Karpas-422 (cell line): ENCODE data around the gene FADS1. TPM values are rescaled to one million over a fixed set of nuclear protein-coding genes. Genes with fewer than 3 reads are reported as not detected.

Source experiments
- DNase-seq: peaks from one replicate; pipeline ENCODE4 v3.0.0-alpha.2; 2015
- H2AFZ ChIP-seq: fragments of 200-600 bp; sonication (generic); 2 replicates; pipeline ENCODE4 v1.6.1; 2014; ENCODE audit warnings: antibody characterized with exemption, low read length, mixed read lengths
- H3K27ac ChIP-seq: fragments of 200-600 bp; sonication (generic); 2 replicates; pipeline ENCODE4 v1.5.1; 2014; ENCODE audit warnings: mild to moderate bottlenecking, low read length, moderate library complexity
- H3K27me3 ChIP-seq: fragments of 200-600 bp; sonication (generic); 2 replicates; pipeline ENCODE4 v1.6.1; 2014; ENCODE audit warnings: low read length, mixed read lengths
- H3K36me3 ChIP-seq: fragments of 200-600 bp; sonication (generic); 2 replicates; pipeline ENCODE4 v1.6.1; 2014; ENCODE audit warnings: low read length, mixed read lengths; ENCODE audit not compliant: insufficient read depth
- H3K4me1 ChIP-seq: fragments of 200-600 bp; sonication (generic); 2 replicates; pipeline ENCODE4 v1.6.1; 2014; ENCODE audit warnings: mild to moderate bottlenecking, low read length, mixed read lengths
- H3K4me2 ChIP-seq: fragments of 200-600 bp; sonication (generic); 2 replicates; pipeline ENCODE4 v1.6.1; 2014; ENCODE audit warnings: low read length, low read depth, mild to moderate bottlenecking; ENCODE audit not compliant: poor library complexity, severe bottlenecking
- H3K4me3 ChIP-seq: fragments of 200-600 bp; sonication (generic); 2 replicates; pipeline ENCODE4 v1.5.1; 2014; ENCODE audit warnings: mild to moderate bottlenecking, antibody characterized with exemption, low read length, mixed read lengths
- H3K79me2 ChIP-seq: fragments of 200-600 bp; sonication (generic); 2 replicates; pipeline ENCODE4 v1.6.1; 2014; ENCODE audit warnings: mild to moderate bottlenecking, low read length, mixed read lengths
- H3K9ac ChIP-seq: fragments of 200-600 bp; sonication (generic); 2 replicates; pipeline ENCODE4 v1.6.0; 2014; ENCODE audit warnings: low read length
- H3K9me2 ChIP-seq: fragments of 200-600 bp; sonication (generic), shearing (Covaris generic); replicated peaks from 2 replicates; pipeline ENCODE4 v1.6.0; 2014; ENCODE audit warnings: mild to moderate bottlenecking, low read length, moderate library complexity; ENCODE audit not compliant: insufficient read depth
- H3K9me3 ChIP-seq: fragments of 300-700, 200-600 bp; sonication (generic); 2 replicates; pipeline ENCODE4 v1.6.1; 2014; ENCODE audit warnings: low read length, mixed read lengths
- H4K20me1 ChIP-seq: fragments of 200-600 bp; sonication (generic); 2 replicates; pipeline ENCODE4 v1.6.1; 2014; ENCODE audit warnings: mild to moderate bottlenecking, antibody characterized with exemption, low read length, low read depth; ENCODE audit not compliant: insufficient read depth
- total RNA-seq: library from RNA; depleted of rRNA; stranded (reverse); fragments of >200 nt; shearing (Covaris generic); gene quantifications from 2 replicates; pipeline ENCODE4 v1.2.3, GENCODE V29; 2014; ENCODE audit warnings: low replicate concordance

Gene FADS1
- total RNA-seq, 1 experiment from 2014 or later, result 80.3 TPM

DNA sequence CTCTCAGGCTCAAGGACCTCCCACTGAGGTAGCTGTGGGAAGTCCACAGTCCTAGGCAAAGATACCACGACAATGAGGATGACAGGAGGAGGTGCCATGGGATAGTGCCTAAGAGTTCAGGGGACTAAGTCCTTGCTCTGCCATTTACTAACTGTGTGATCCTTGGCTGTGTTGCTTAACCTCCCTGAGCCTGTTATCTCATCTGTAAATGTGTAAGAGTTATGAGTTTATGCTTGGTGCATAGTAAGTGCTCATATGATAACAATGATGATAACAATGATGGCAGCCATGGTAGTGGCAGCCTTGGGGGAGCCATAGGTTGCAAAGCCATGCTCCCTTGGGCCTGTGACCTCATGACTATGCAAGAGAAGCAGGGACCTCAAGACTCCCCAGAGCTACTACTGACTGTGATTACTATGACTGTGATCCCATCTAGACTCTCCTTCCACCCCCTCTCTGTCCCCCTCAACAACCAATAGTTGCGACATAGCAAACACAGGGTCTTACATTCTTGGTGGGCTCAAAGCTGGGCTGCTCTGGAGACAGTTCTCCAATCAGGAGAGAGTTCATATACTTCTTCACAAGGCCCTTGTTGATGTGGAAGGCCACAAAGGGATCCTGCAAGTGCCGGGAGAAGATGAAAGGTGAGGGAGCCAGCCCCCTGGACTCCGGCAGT, 3.9 kb downstream of the FADS1 start:
- Histone ChIP-seq H3K27me3 (no peaks in the 10 kb centered on the region), H2AFZ (no peak overlapping the region), H3K36me3 (peaks cover 18% of the 10 kb centered on the region), H3K27ac (no peak overlapping the region), H3K9me2 (no peaks in the 10 kb centered on the region), H3K4me2 (no peak overlapping the region), H3K9ac (no peak overlapping the region), H3K4me3 (no peak overlapping the region), H3K4me1 (peaks cover 23% of the 10 kb centered on the region), H3K9me3 (no peaks in the 10 kb centered on the region), H3K79me2 (peaks cover 11% of the 10 kb centered on the region; the same call in 1 of the 2 replicates), H4K20me1 (no peaks in the 10 kb centered on the region)
- DNase-seq, result no peak

DNA sequence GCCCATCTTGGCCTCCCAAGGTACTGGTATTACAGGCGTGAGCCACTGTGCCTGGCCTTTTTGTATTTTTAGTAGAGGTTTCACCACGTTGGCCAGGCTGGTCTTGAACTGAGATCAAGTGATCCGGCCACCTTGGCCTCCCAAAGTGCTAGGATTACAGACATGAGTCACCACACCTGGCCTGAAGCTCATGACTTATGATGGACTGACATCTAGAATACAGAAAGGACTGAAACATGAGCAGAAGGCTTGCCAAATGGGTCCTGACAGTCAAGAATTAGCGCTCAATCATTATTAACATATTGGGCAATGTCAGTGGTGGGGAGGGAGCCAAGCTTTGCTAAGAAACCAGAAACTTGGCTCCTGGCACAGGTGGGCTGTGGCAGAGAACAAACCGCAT, 5.0 kb downstream of the FADS1 start:
- H2AFZ ChIP-seq, result no peak overlapping the region
- H3K9ac ChIP-seq, result no peak overlapping the region
- no peaks in the 10 kb centered on the region for H4K20me1 ChIP-seq
- H3K36me3 ChIP-seq, result peaks cover 18% of the 10 kb centered on the region
- no peak for DNase-seq
- H3K9me2 ChIP-seq, result no peaks in the 10 kb centered on the region
- H3K4me3 ChIP-seq, result no peak overlapping the region
- peaks cover 15% of the 10 kb centered on the region for H3K4me1 ChIP-seq
- no peak overlapping the region for H3K27ac ChIP-seq
- H3K4me2 ChIP-seq, result no peak overlapping the region
- peaks cover 11% of the 10 kb centered on the region; the same call in 1 of the 2 replicates for H3K79me2 ChIP-seq
- H3K9me3 ChIP-seq, result no peaks in the 10 kb centered on the region
- H3K27me3 ChIP-seq, result no peaks in the 10 kb centered on the region

GRCh38 chr11:61810671-61811175, 6.1 kb downstream of the FADS1 start:
- no peaks in the 10 kb centered on the region for H3K9me3 ChIP-seq
- peaks cover 5% of the 10 kb centered on the region; the same call in 1 of the 2 replicates for H3K4me1 ChIP-seq
- H3K79me2 ChIP-seq, result peaks cover 9% of the 10 kb centered on the region; the same call in 1 of the 2 replicates
- H3K4me2 ChIP-seq, result no peak overlapping the region
- no peak overlapping the region for H3K27ac ChIP-seq
- H4K20me1 ChIP-seq, result no peaks in the 10 kb centered on the region
- no peak overlapping the region for H3K4me3 ChIP-seq
- H2AFZ ChIP-seq, result no peak overlapping the region
- no peaks in the 10 kb centered on the region for H3K27me3 ChIP-seq
- H3K9me2 ChIP-seq, result no peaks in the 10 kb centered on the region
- peaks cover 18% of the 10 kb centered on the region for H3K36me3 ChIP-seq
- H3K9ac ChIP-seq, result no peak overlapping the region
- no peak for DNase-seq

DNA sequence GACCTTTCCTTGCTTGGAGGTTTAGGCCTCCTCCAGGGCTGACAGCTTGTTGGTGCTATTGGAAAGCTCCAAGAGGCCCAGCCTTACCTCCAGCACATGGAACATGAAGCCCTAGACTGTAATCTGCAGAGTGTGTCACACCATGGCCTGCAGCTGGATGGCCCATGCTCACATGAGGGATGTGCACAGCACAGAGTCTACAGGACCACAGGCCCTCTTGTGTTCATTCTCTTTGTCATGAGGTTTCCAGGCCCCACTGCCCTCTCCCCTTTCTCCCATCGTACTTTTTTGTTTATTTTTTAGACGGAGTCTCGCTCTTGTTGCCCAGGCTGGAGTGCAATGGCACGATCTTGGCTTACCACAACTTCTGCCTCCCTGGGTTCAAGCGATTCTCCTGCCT, 10.0 kb downstream of the FADS1 start:
- Histone ChIP-seq H3K79me2 (no peaks in the 10 kb centered on the region), H3K9ac (no peak overlapping the region), H3K27me3 (no peaks in the 10 kb centered on the region), H4K20me1 (0 out of 2 replicates have a peak, but pooled peaks cover 4% of the 10 kb centered on the region), H3K36me3 (peaks cover 8% of the 10 kb centered on the region; the same call in 1 of the 2 replicates), H3K9me3 (no peaks in the 10 kb centered on the region), H3K4me3 (no peak overlapping the region), H3K27ac (no peak overlapping the region), H3K4me2 (no peak overlapping the region), H3K9me2 (no peaks in the 10 kb centered on the region), H3K4me1 (no peaks in the 10 kb centered on the region), H2AFZ (no peak overlapping the region)
- no peak for DNase-seq

- H4K20me1 ChIP-seq, result 0 out of 2 replicates have a peak, but pooled peaks cover 4% of the 10 kb centered on the region
- H2AFZ ChIP-seq, result no peak overlapping the region
- H3K4me3 ChIP-seq, result no peak overlapping the region
- no peak overlapping the region for H3K27ac ChIP-seq
- no peak overlapping the region for H3K4me2 ChIP-seq
- no peak for DNase-seq
- no peaks in the 10 kb centered on the region for H3K27me3 ChIP-seq
- peaks cover 4% of the 10 kb centered on the region; the same call in 1 of the 2 replicates for H3K4me1 ChIP-seq
- no peaks in the 10 kb centered on the region for H3K9me2 ChIP-seq
- peaks cover 14% of the 10 kb centered on the region; the same call in 1 of the 2 replicates for H3K36me3 ChIP-seq
- H3K79me2 ChIP-seq, result no peaks in the 10 kb centered on the region
- H3K9me3 ChIP-seq, result no peaks in the 10 kb centered on the region
- no peak overlapping the region for H3K9ac ChIP-seq
These were observed 11.7 kb downstream of the FADS1 start for GRCh38 chr11:61805146-61805545.

DNA sequence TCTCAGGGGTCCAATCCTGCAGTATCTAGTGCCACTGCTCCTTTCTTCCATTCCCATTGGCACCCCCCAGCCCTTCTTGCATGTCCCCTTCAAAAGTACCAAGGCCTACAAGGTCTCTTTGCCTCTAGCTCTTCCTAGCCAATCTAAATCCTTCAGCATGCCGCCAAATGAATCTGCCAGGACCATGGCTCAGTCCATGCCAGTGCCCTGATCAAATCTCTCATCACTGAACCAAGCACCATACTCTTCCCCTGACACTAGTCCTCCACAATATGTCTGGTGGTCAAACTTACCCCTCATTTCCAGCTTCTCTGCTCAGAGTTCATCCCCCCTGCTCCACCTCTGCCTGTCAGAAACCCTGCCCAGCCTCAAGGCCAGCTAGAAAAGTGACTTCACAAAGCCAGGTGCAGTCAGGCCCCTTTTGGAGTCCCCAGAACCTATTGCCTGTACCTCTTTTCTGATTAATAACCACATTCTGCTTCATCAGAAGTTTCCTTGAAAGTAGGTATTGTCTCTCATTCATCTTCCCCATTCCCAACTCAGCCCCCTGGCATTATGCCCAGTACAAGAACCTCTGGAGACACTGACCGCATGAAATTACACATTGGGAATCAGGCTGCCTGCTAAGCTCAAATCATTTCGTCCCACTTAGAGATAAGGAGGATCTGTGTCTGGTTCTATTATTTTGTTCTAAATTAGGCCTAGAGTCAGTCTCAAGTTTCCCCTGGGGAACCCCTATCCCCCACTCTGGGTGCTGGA, 12.7 kb downstream of the FADS1 start:
- no peaks in the 10 kb centered on the region for H3K27me3 ChIP-seq
- no peaks in the 10 kb centered on the region for H3K9me2 ChIP-seq
- H3K79me2 ChIP-seq, result no peaks in the 10 kb centered on the region; the same call in 1 of the 2 replicates
- no peak overlapping the region for H3K27ac ChIP-seq
- H3K4me2 ChIP-seq, result no peak overlapping the region
- peaks cover 4% of the 10 kb centered on the region; the same call in 1 of the 2 replicates for H3K4me1 ChIP-seq
- DNase-seq, result no peak
- peaks cover 6% of the 10 kb centered on the region; the same call in 1 of the 2 replicates for H3K36me3 ChIP-seq
- no peak overlapping the region for H3K4me3 ChIP-seq
- 0 out of 2 replicates have a peak, but pooled peaks cover 4% of the 10 kb centered on the region for H4K20me1 ChIP-seq
- no peak overlapping the region for H3K9ac ChIP-seq
- no peaks in the 10 kb centered on the region for H3K9me3 ChIP-seq
- H2AFZ ChIP-seq, result no peak overlapping the region

DNA sequence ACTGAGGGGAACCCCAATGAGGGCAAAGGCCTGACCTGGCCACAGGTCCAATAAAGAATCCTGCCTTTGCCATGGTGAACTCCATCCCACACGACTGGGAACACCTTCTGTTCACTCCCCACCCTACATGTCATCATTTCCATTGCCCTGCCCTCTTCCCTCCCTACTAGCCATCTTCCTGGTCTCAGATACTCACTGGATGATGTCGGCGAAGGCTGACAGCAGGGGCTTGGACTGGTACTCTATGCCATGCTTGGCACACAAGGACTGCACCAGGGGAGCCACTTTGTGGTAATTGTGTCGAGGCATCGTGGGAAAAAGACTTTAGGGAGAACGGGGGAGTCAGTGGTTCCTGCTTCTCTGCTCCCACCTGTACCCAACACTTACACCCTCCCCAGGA, 14.2 kb downstream of the FADS1 start:
- no peaks in the 10 kb centered on the region for H3K9me3 ChIP-seq
- no peak for DNase-seq
- H3K9ac ChIP-seq, result no peak overlapping the region
- no peak overlapping the region for H3K4me2 ChIP-seq
- no peaks in the 10 kb centered on the region for H3K9me2 ChIP-seq
- H2AFZ ChIP-seq, result no peak overlapping the region
- H3K4me1 ChIP-seq, result peaks cover 4% of the 10 kb centered on the region; the same call in 1 of the 2 replicates
- no peak overlapping the region for H3K4me3 ChIP-seq
- H3K27me3 ChIP-seq, result no peaks in the 10 kb centered on the region
- H3K36me3 ChIP-seq, result peaks cover 13% of the 10 kb centered on the region; the same call in 1 of the 2 replicates
- no peak overlapping the region for H3K27ac ChIP-seq
- 0 out of 2 replicates have a peak, but pooled peaks cover 4% of the 10 kb centered on the region for H4K20me1 ChIP-seq
- peaks cover 7% of the 10 kb centered on the region for H3K79me2 ChIP-seq
